ENCODE measurements around the gene SLC25A42. TPM values are rescaled to one million over a fixed set of nuclear protein-coding genes. Genes with fewer than 3 reads are reported as not detected.

Gene SLC25A42
- total and polyA plus RNA-seq, 2 of the 4 experiments (the other 2 are of a cell fraction) = 2.0 to 9.9 TPM

- no peak overlapping the region for H3K4ac ChIP-seq (ENCODE audit: low read depth, low read length)
- H4K5ac ChIP-seq (ENCODE audit: low read depth, low read length) = no peak overlapping the region
- no peak overlapping the region for H3K23ac ChIP-seq (ENCODE audit: low read depth, low read length)
- H3K9me3 ChIP-seq (ENCODE audit: control insufficient read depth, insufficient read depth, low read length) = no peaks in the 10 kb centered on the region
- no peaks in the 10 kb centered on the region for H3K27me3 ChIP-seq (ENCODE audit: control insufficient read depth, insufficient read depth, low read length)
- ATAC-seq (ENCODE audit: low read depth) (no peak), DNase-seq (no peak)
- H4K91ac ChIP-seq (ENCODE audit: insufficient read depth, low read depth, low read length) = no peak overlapping the region
- peaks cover 12% of the 10 kb centered on the region for H3K36me3 ChIP-seq (ENCODE audit: control insufficient read depth, insufficient read depth, low read length)
- no peak overlapping the region for H3K4me3 ChIP-seq (ENCODE audit: insufficient read depth, low read depth, low read length)
- H4K20me1 ChIP-seq (ENCODE audit: insufficient read depth, low read length) = no peaks in the 10 kb centered on the region
- H2BK20ac ChIP-seq (ENCODE audit: low read depth, low read length) = no peak overlapping the region
- dilution Hi-C loops (cut with HindIII; ENCODE audit: low sequenced_read_pairs, unreplicated experiment) (no loop called here), intact Hi-C loops (cut with micrococcal nuclease) (loop anchor here (10.0 kb wide), 1 partner anchor 175 kb away; the partner anchor contains the start of genes MAU2 and SUGP1), in situ Hi-C loops (cut with MboI; ENCODE audit: low sequenced_read_pairs) (no loop called here)
- H3K27ac ChIP-seq (ENCODE audit: insufficient read depth, low read length) = no peak overlapping the region
- no peak overlapping the region for H2BK5ac ChIP-seq (ENCODE audit: low read depth, low read length, poor library complexity, severe bottlenecking)
- no CpG with 5 or more reads among the region's 2 CpGs for WGBS, 2 experiments (ENCODE audit: extremely low coverage in 2 of 2, insufficient read length in 1 of 2)
- no peak overlapping the region for H2AK5ac ChIP-seq (ENCODE audit: low read depth, low read length)
- TF ChIP-seq RFX5 (IDR thresholded peaks at IDR 0.05; ENCODE audit: low read depth, low read length) = no peak
- TF ChIP-seq MAZ (IDR thresholded peaks at IDR 0.05; ENCODE audit: borderline replicate concordance, low read depth, low read length) = no peak
- TF ChIP-seq CEBPB (IDR thresholded peaks at IDR 0.05; ENCODE audit: low read depth, low read length) = no peak
- TF ChIP-seq CTCF (conservative IDR thresholded peaks at IDR 0.05; ENCODE audit: low read depth, low read length) = no peak
- TF ChIP-seq BHLHE40 (IDR thresholded peaks at IDR 0.05; ENCODE audit: low read depth, low read length) = no peak
- no peak for TF ChIP-seq RAD21 (IDR thresholded peaks at IDR 0.05; ENCODE audit: low read length)
- TF ChIP-seq MXI1 (IDR thresholded peaks at IDR 0.05; ENCODE audit: borderline replicate concordance, low read depth, low read length) = no peak
- no peak for TF ChIP-seq FOS (IDR thresholded peaks at IDR 0.05; ENCODE audit: low read depth, low read length)
- TF ChIP-seq USF2 (IDR thresholded peaks at IDR 0.05; ENCODE audit: low read depth, low read length) = no peak
- TF ChIP-seq SMC3 (IDR thresholded peaks at IDR 0.05; ENCODE audit: low read depth, low read length) = no peak
- no peak for TF ChIP-seq POLR2A (IDR thresholded peaks at IDR 0.05; ENCODE audit: low read depth, low read length)
- TF ChIP-seq ELK1 (IDR thresholded peaks at IDR 0.05; ENCODE audit: borderline replicate concordance, low read depth, low read length) = no peak
- no peak for TF ChIP-seq MAFK (IDR thresholded peaks at IDR 0.05; ENCODE audit: low read depth, low read length)
- POLR2A ChIA-PET (ENCODE audit: unreplicated experiment) = interaction anchor here (0.6 kb wide), 1 partner anchor 124 kb away, joined by 4 read pairs; no protein-coding TSS in a partner anchor
- no peaks in the 10 kb centered on the region for H3K9me1 ChIP-seq (ENCODE audit: insufficient read depth, low read length)
- H4K8ac ChIP-seq (ENCODE audit: low read depth in 2 of 2, low read length in 2 of 2) = no peak overlapping the region
- H3K4me1 ChIP-seq (ENCODE audit: control insufficient read depth, insufficient read depth, low read length) = peaks cover 2% of the 10 kb centered on the region; the same call in 1 of the 2 replicates
- H2BK15ac ChIP-seq (ENCODE audit: low read depth, low read length) = no peak overlapping the region
- no peak overlapping the region for H3K14ac ChIP-seq (replicated peaks; ENCODE audit: low read depth, low read length)
- CTCF ChIA-PET = no interaction called here
- H3K79me1 ChIP-seq (ENCODE audit: low read depth in 1 of 2, low read length in 2 of 2) = no peaks in the 10 kb centered on the region
- H3K56ac ChIP-seq (ENCODE audit: extremely low read depth, insufficient read depth, low read length) = no peak overlapping the region
- no peak overlapping the region for H3K4me2 ChIP-seq (ENCODE audit: low read depth, low read length)
- no TSS peak for BruUV-seq (replicated peaks)
- H3K9ac ChIP-seq (ENCODE audit: low read depth, low read length) = no peak overlapping the region
- peak overlapping the region; percentile 42 for H2AK9ac ChIP-seq (replicated peaks; ENCODE audit: low read depth, low read length, poor library complexity)
- no peak overlapping the region for H3K18ac ChIP-seq (ENCODE audit: low read depth, low read length)
- H2BK120ac ChIP-seq (ENCODE audit: low read depth, low read length) = no peak overlapping the region
- no peak overlapping the region for H2AFZ ChIP-seq (replicated peaks; ENCODE audit: low read length, poor library complexity)
Measured at GRCh38 chr19:19149435-19149834, 85.6 kb downstream of the SLC25A42 start.
